K562 (cell line): ENCODE data around the gene CDYL2. TPM values are rescaled to one million over a fixed set of nuclear protein-coding genes. Genes with fewer than 3 reads are reported as not detected.

ENCODE experiments used
- ATAC-seq: fragments of 200-7000 bp; cut with Tn5 transposase; 3 replicates; pipeline ENCODE4 v1.9.1; 2020; ENCODE audit warnings: moderate library complexity
- BruUV-seq: library from RNA; stranded (reverse); fragments of 400-500 nt; replicated peaks from 2 replicates; lab custom pipeline; 2021; lab: Mats Ljungman, UMichigan
- CTCF ChIA-PET: fragments of 300-600 bp; formaldehyde crosslinking; extraction: SDS; loops from one replicate; lab custom pipeline; 2021; ENCODE audit warnings: low intra/inter-chr PET ratio; lab: Yijun Ruan, JAX
- POLR2A ChIA-PET: fragments of 300-600, 350-650 bp; sonication (Branson Sonifier 250); formaldehyde crosslinking; extraction: SDS; loops from one replicate; lab custom pipeline; 2021; ENCODE audit warnings: antibody characterized with exemption, inconsistent platforms; lab: Yijun Ruan, JAX
- DNase-seq, 4 experiments: peaks; one replicate each; pipeline versions ENCODE4 v3.0.0 to v3.0.0-alpha.2; 2011 to 2018; ENCODE audit warnings: low spot score in 3 of 4, mixed read lengths in 3 of 4; ENCODE audit errors: extremely low read depth in 1 of 4
- FAIRE-seq: peaks from 2 replicates; lab custom pipeline; 2011; peaks lifted over from hg19 to GRCh38; lab: Jason Lieb, UNC
- H2AFZ ChIP-seq: 2 replicates; pipeline ENCODE4 v1.6.0; 2011; ENCODE audit warnings: low read depth, low read length, control low read depth, inconsistent platforms
- H3K27ac ChIP-seq: fragments of 200-600 bp; 3 replicates; pipeline ENCODE4 v1.8.0; 2011; ENCODE audit warnings: low read depth, mild to moderate bottlenecking, control low read depth, inconsistent platforms, low read length, moderate library complexity, mixed read lengths; ENCODE audit errors: extremely low read depth
- H3K27me3 ChIP-seq, 2 experiments: fragments of 300-600 bp in 1 of 2; 2 replicates in 1 of 2; 3 replicates in 1 of 2; pipeline versions ENCODE4 v1.6.0 to v1.8.0; 2011; ENCODE audit warnings: inconsistent platforms in 2 of 2, low read length in 2 of 2, mild to moderate bottlenecking in 1 of 2, mixed read lengths in 1 of 2, moderate library complexity in 1 of 2; ENCODE audit not compliant: control insufficient read depth in 2 of 2, insufficient read depth in 2 of 2
- H3K36me3 ChIP-seq: fragments of 300-600 bp; 3 replicates; pipeline ENCODE4 v1.8.0; 2011; ENCODE audit warnings: mild to moderate bottlenecking, low read length, inconsistent platforms; ENCODE audit not compliant: control insufficient read depth, insufficient read depth
- H3K4me1 ChIP-seq, 2 experiments: fragments of 200-600 bp in 1 of 2; replicated peaks in 1 of 2; 2 replicates in 1 of 2; 3 replicates in 1 of 2; pipeline versions ENCODE4 v1.5.1 to v1.8.0; 2011; ENCODE audit warnings: inconsistent platforms in 2 of 2, low read length in 2 of 2, mild to moderate bottlenecking in 1 of 2, mixed read lengths in 1 of 2, moderate library complexity in 1 of 2; ENCODE audit not compliant: control insufficient read depth in 2 of 2, insufficient read depth in 2 of 2
- H3K4me2 ChIP-seq: 2 replicates; pipeline ENCODE4 v1.6.1; 2011; ENCODE audit warnings: low read length, control low read depth, inconsistent platforms, mixed read lengths; ENCODE audit not compliant: insufficient read depth
- H3K4me3 ChIP-seq: fragments of 200-600 bp; sonication (generic), shearing (Covaris generic); 2 replicates; pipeline ENCODE4 v1.5.1; 2016; ENCODE audit warnings: control low read depth, inconsistent platforms
- H3K79me2 ChIP-seq: fragments of 200-600 bp; 3 replicates; pipeline ENCODE4 v1.8.0; 2011; ENCODE audit warnings: low read length, inconsistent platforms; ENCODE audit not compliant: control insufficient read depth, insufficient read depth
- H3K9ac ChIP-seq, 2 experiments: 2 replicates each; pipeline versions ENCODE4 v1.6.0 to v1.6.1; 2011; ENCODE audit warnings: low read depth in 2 of 2, low read length in 2 of 2, control low read depth in 1 of 2, inconsistent platforms in 1 of 2, mild to moderate bottlenecking in 1 of 2, mixed read lengths in 1 of 2; ENCODE audit not compliant: insufficient read depth in 1 of 2
- H3K9me1 ChIP-seq: one replicate; pipeline ENCODE4 v1.6.0; 2011; ENCODE audit warnings: inconsistent platforms, mild to moderate bottlenecking, low read length, moderate library complexity; ENCODE audit not compliant: control insufficient read depth, insufficient read depth
- H3K9me3 ChIP-seq: replicated peaks from 2 replicates; pipeline ENCODE4 v1.5.1; 2011; ENCODE audit warnings: low read depth, low read length, inconsistent platforms; ENCODE audit not compliant: control insufficient read depth, insufficient read depth
- H4K20me1 ChIP-seq: replicated peaks from 2 replicates; pipeline ENCODE4 v1.6.1; 2011; ENCODE audit warnings: low read length, inconsistent platforms, mixed read lengths; ENCODE audit not compliant: control insufficient read depth, insufficient read depth
- E2F1 ChIP-seq: sonication (generic); formaldehyde crosslinking; IDR thresholded peaks from 2 replicates; pipeline ENCODE4 v1.8.1; 2023; ENCODE audit warnings: mild to moderate bottlenecking, missing genetic modification reagents, moderate library complexity
- ELF4 ChIP-seq: fragments of 450-650 bp; formaldehyde crosslinking; IDR thresholded peaks from 2 replicates; pipeline ENCODE4 v1.4.0; 2022; ENCODE audit warnings: missing genetic modification characterization
- ELK3 ChIP-seq: fragments of 450-650 bp; formaldehyde crosslinking; IDR thresholded peaks from 2 replicates; pipeline ENCODE4 v1.4.0; 2020; ENCODE audit warnings: mild to moderate bottlenecking
- FUS ChIP-seq: fragments of 200-400 bp; formaldehyde crosslinking; optimal IDR thresholded peaks from 2 replicates; pipeline ENCODE3; 2017; ENCODE audit warnings: low read depth, low read length
- L3MBTL2 ChIP-seq: fragments of 450-650 bp; IDR thresholded peaks from 2 replicates; pipeline ENCODE4 v1.6.1; 2016; ENCODE audit warnings: mild to moderate bottlenecking, moderate library complexity
- NEUROD1 ChIP-seq: fragments of 150-350 bp; IDR thresholded peaks from 2 replicates; pipeline ENCODE4 v1.6.1; 2014; ENCODE audit warnings: borderline replicate concordance, low read length, low read depth; ENCODE audit not compliant: partially characterized antibody
- PHF20 ChIP-seq: fragments of 450-650 bp; IDR thresholded peaks from 2 replicates; pipeline ENCODE4 v1.6.1; 2018; ENCODE audit not compliant: partially characterized antibody
- PTTG1 ChIP-seq: fragments of 450-650 bp; IDR thresholded peaks from 2 replicates; pipeline ENCODE4 v1.6.1; 2016; ENCODE audit warnings: low read depth, mild to moderate bottlenecking, missing genetic modification characterization, missing compliant biosample characterization
- RERE ChIP-seq: sonication (generic); formaldehyde crosslinking; IDR thresholded peaks from 2 replicates; pipeline ENCODE4 v1.8.0; 2023; ENCODE audit warnings: missing genetic modification reagents, mild to moderate bottlenecking, borderline replicate concordance
- SREBF1 ChIP-seq: fragments of 150-350 bp; IDR thresholded peaks from 2 replicates; pipeline ENCODE4 v1.6.1; 2014; ENCODE audit warnings: antibody characterized with exemption, low read depth, low read length, borderline replicate concordance
- U2AF1 ChIP-seq: fragments of 200-400 bp; formaldehyde crosslinking; optimal IDR thresholded peaks from 2 replicates; pipeline ENCODE3; 2017; ENCODE audit warnings: mild to moderate bottlenecking, low read depth, low read length, moderate library complexity
- ZBTB26 ChIP-seq: fragments of 450-650 bp; formaldehyde crosslinking; IDR thresholded peaks from 2 replicates; pipeline ENCODE4 v1.4.0; 2022; ENCODE audit warnings: missing genetic modification characterization
- ZNF766 ChIP-seq: fragments of 200-800 bp; sonication (Bioruptor generic); conservative IDR thresholded peaks from 2 replicates; pipeline ENCODE4 v1.6.1; 2016; ENCODE audit warnings: missing genetic modification characterization, missing compliant biosample characterization
- ZNF780A ChIP-seq: fragments of 250-450 bp; sonication (Bioruptor Pico); IDR thresholded peaks from 2 replicates; pipeline ENCODE4 v1.5.0; 2021; ENCODE audit warnings: mild to moderate bottlenecking
- in situ Hi-C: fragments of 300-500 bp; cut with MboI; formaldehyde crosslinking; loops from 4 replicates; pipeline ENCODE4 v1.15.0; 2018; ENCODE audit warnings: inconsistent platforms, mixed read lengths
- intact Hi-C: fragments of 100-400 bp; cut with micrococcal nuclease; formaldehyde crosslinking; loops from 2 replicates; pipeline ENCODE4 v1.14.2; 2022
- polyA plus RNA-seq, 8 experiments: library from polyadenylated mRNA; depleted of rRNA in 4 of 8; stranded (reverse) in 5 of 8; unstranded in 3 of 8; fragments of >200 nt; fragmentation: Nextera tagmentation in 2 of 8; fragmentation: Illumina TruSeq in 1 of 8; extraction: Ambion mirVana in 2 of 8; extraction: Trizol in 1 of 8; gene quantifications; 2 replicates each; pipeline versions ENCODE4 v1.2.1 to v1.2.3, GENCODE V29; 2011 to 2014; ENCODE audit warnings: inconsistent platforms in 1 of 8, missing spikeins in 1 of 8
- total RNA-seq, 7 experiments: library from RNA; depleted of rRNA in 6 of 7; stranded (reverse); fragments of >200 nt in 6 of 7; fragmentation: Illumina TruSeq in 2 of 7; extraction: Trizol in 2 of 7; gene quantifications; 2 replicates each; pipeline versions ENCODE4 v1.2.1 to v1.2.3, GENCODE V29; 2011 to 2021; ENCODE audit warnings: low replicate concordance in 1 of 7

CDYL2 gene
- total and polyA plus RNA-seq, 9 of the 15 experiments (the other 6 are each of a cell fraction or from before 2014, with no cell fraction given): under 0.01 to 0.04 (median 0.01) TPM; not detected in 6

- no peaks in the 10 kb centered on the region for H4K20me1 ChIP-seq
- H3K4me3 ChIP-seq: no peak overlapping the region
- ATAC-seq: no peak
- H3K36me3 ChIP-seq: no peaks in the 10 kb centered on the region
- H2AFZ ChIP-seq: no peak overlapping the region
- H3K27ac ChIP-seq: no peak overlapping the region
- intact Hi-C loops (no loop called here), in situ Hi-C loops (no loop called here)
- DNase-seq: no peak
- no peak overlapping the region for H3K9ac ChIP-seq
- H3K79me2 ChIP-seq: no peaks in the 10 kb centered on the region
- H3K9me1 ChIP-seq: no peaks in the 10 kb centered on the region
- CTCF ChIA-PET: no interaction called here
- no peaks in the 10 kb centered on the region for H3K9me3 ChIP-seq
- H3K27me3 ChIP-seq: no peaks in the 10 kb centered on the region
- BruUV-seq: no TSS peak
- no peak overlapping the region for H3K4me2 ChIP-seq
- no peak for FAIRE-seq
- POLR2A ChIA-PET: no interaction called here
- H3K4me1 ChIP-seq: no peaks in the 10 kb centered on the region
- TF ChIP-seq ZNF766 (CRISPR knock-in tag): no peak
- no peak for TF ChIP-seq U2AF1
- no peak for TF ChIP-seq L3MBTL2
- no peak for TF ChIP-seq SREBF1
- no peak for TF ChIP-seq PHF20
- TF ChIP-seq ELK3 (CRISPR knock-in tag): no peak
- no peak for TF ChIP-seq NEUROD1
- no peak for TF ChIP-seq FUS
- TF ChIP-seq ELF4 (CRISPR knock-in tag): peak; percentile 33; the same call in 1 of the 2 replicates
- TF ChIP-seq RERE (CRISPR knock-in tag): no peak
- no peak for TF ChIP-seq PTTG1 (tag)
- TF ChIP-seq E2F1 (CRISPR knock-in tag): no peak
- TF ChIP-seq ZNF780A (CRISPR knock-in tag): no peak
- 0 out of 2 replicates have a peak, but pooled peaks have one; percentile 47 for TF ChIP-seq ZBTB26 (CRISPR knock-in tag)
Observed at GRCh38 chr16:80723981-80724380, 80.4 kb downstream of the CDYL2 start.
